ENCODE measurements around the gene MESP1. TPM values are rescaled to one million over a fixed set of nuclear protein-coding genes. Genes with fewer than 3 reads are reported as not detected.

MESP1 gene
- total and polyA plus RNA-seq, 2 of the 8 experiments (the other 6 are each of a cell fraction or from before 2014, with no cell fraction given): 0.15 to 0.23 TPM

GRCh38 chr15:89745768-89746167 lies 5.3 kb downstream of the MESP1 start:
- 89% methylated on average over 1 of the region's 1 CpG; no CpG with 5 or more reads in 1 of the 2 experiments for WGBS, 2 experiments (ENCODE audit: extremely low coverage in 1 of 2, insufficient coverage in 1 of 2, insufficient read length in 1 of 2, insufficient replicate concordance in 2 of 2, low coverage in 1 of 2, low lambda C conversion rate in 2 of 2, missing lambda C conversion rate in 1 of 2)
- H3K27me3 ChIP-seq (replicated peaks in 1 of 4; ENCODE audit: control insufficient read depth in 3 of 4, extremely low read depth in 1 of 4, insufficient read depth in 3 of 4, low read length in 3 of 4): peaks cover 34 to 57% (median 54%) of the 10 kb centered on the region in 4 experiments
- peaks cover 1 to 10% of the 10 kb centered on the region in 2 experiments for H4K20me1 ChIP-seq (replicated peaks in 1 of 2; ENCODE audit: control insufficient read depth in 1 of 2, insufficient read depth in 2 of 2, low read length in 2 of 2)
- no peak overlapping the region for H2BK120ac ChIP-seq (replicated peaks; ENCODE audit: low read depth, low read length)
- H4K91ac ChIP-seq (replicated peaks; ENCODE audit: insufficient read length, low read length): no peak overlapping the region
- no peaks in the 10 kb centered on the region for H3K9me3 ChIP-seq (ENCODE audit: insufficient read depth in 2 of 2, low read depth in 1 of 2, low read length in 1 of 2)
- no peak overlapping the region for H4K5ac ChIP-seq (ENCODE audit: insufficient read length, low read depth, low read length)
- no peak overlapping the region for H3K23ac ChIP-seq (ENCODE audit: insufficient read length)
- peak overlapping the region; percentile 82 for H3K56ac ChIP-seq (replicated peaks; ENCODE audit: insufficient read length, low read depth, low read length)
- H3K9ac ChIP-seq (replicated peaks in 1 of 4; ENCODE audit: extremely low read depth in 1 of 4, low read depth in 3 of 4, low read length in 3 of 4): no peak overlapping the region
- no peaks in the 10 kb centered on the region for H3K79me2 ChIP-seq (ENCODE audit: control insufficient read depth in 1 of 2, insufficient read depth in 2 of 2, low read length in 2 of 2)
- FAIRE-seq (no peak), DNase-seq (ENCODE audit: low read depth in 1 of 2, low spot score in 2 of 2) (no peak)
- POLR2A ChIA-PET (ENCODE audit: partially characterized antibody): no interaction called here
- no peak overlapping the region for H3K14ac ChIP-seq (ENCODE audit: insufficient read length)
- peak overlapping the region; percentile 84; the same call in 1 of the 2 replicates for H2BK12ac ChIP-seq (ENCODE audit: low read depth, low read length)
- H3K4me3 ChIP-seq (ENCODE audit: extremely low read depth in 1 of 4, insufficient read depth in 2 of 4, low read depth in 3 of 4, low read length in 4 of 4): no peak overlapping the region
- peak overlapping the region; percentile 83; the same call in 1 of the 2 replicates for H2AK5ac ChIP-seq (ENCODE audit: low read depth, low read length)
- H2AFZ ChIP-seq (ENCODE audit: low read length): no peak overlapping the region
- no peak for TF ChIP-seq POU5F1 (IDR thresholded peaks at IDR 0.05; ENCODE audit: low read depth, low read length)
- no peak for TF ChIP-seq SP1 (IDR thresholded peaks at IDR 0.05; ENCODE audit: low read depth, low read length)
- no peak for TF ChIP-seq SP4 (IDR thresholded peaks at IDR 0.05; ENCODE audit: low read length)
- TF ChIP-seq ZNF274 (IDR thresholded peaks at IDR 0.05; ENCODE audit: borderline replicate concordance, extremely low read depth, low read length): no peak
- no peak for TF ChIP-seq CREB1 (IDR thresholded peaks at IDR 0.05)
- TF ChIP-seq CHD2 (IDR thresholded peaks at IDR 0.05; ENCODE audit: low read length): no peak
- no peak for TF ChIP-seq GABPA (IDR thresholded peaks at IDR 0.05; ENCODE audit: borderline replicate concordance, insufficient read depth, low read length)
- TF ChIP-seq ASH2L (IDR thresholded peaks at IDR 0.05; ENCODE audit: low read length): no peak
- no peak for TF ChIP-seq NRF1 (IDR thresholded peaks at IDR 0.05; ENCODE audit: low read depth, low read length)
- no peak for TF ChIP-seq TBP (IDR thresholded peaks at IDR 0.05; ENCODE audit: low read depth, low read length)
- TF ChIP-seq SAP30 (IDR thresholded peaks at IDR 0.05; ENCODE audit: insufficient read depth, insufficient replicate concordance, low read length): no peak
- no peak for TF ChIP-seq CEBPB (IDR thresholded peaks at IDR 0.05; ENCODE audit: low read depth, low read length)
- no peak for TF ChIP-seq JUND (IDR thresholded peaks at IDR 0.05; ENCODE audit: low read length)
- TF ChIP-seq POLR2A (IDR thresholded peaks at IDR 0.05; ENCODE audit: control extremely low read depth in 1 of 2, low read depth in 2 of 2, low read length in 2 of 2): no peak
- no peaks in the 10 kb centered on the region for H3K36me3 ChIP-seq (ENCODE audit: control insufficient read depth in 2 of 4, insufficient read depth in 4 of 4, low read length in 3 of 4)
- H3K18ac ChIP-seq (ENCODE audit: extremely low read depth, low read length): no peak overlapping the region
- 0 out of 2 replicates have a peak overlapping the region, but pooled peaks have one; percentile 60 for H2BK5ac ChIP-seq (ENCODE audit: low read depth, low read length)
- H3K23me2 ChIP-seq (ENCODE audit: low read depth, low read length): peaks cover 26% of the 10 kb centered on the region; the same call in 1 of the 2 replicates
- H3K4ac ChIP-seq (replicated peaks; ENCODE audit: insufficient read length, low read depth, low read length): peak overlapping the region; percentile 69
- H2BK20ac ChIP-seq (ENCODE audit: low read length): no peak overlapping the region
- no peaks in the 10 kb centered on the region; the same call in none of the 2 replicates for H3K79me1 ChIP-seq (ENCODE audit: low read depth, low read length)
- CTCF ChIA-PET (ENCODE audit: partially characterized antibody): interaction anchor here (0.9 to 2.0 kb wide), 4 partner anchors 14 to 142 kb away, joined by 3 to 6 read pairs (median 4); no protein-coding TSS in a partner anchor
- H3K4me1 ChIP-seq (replicated peaks in 1 of 4; ENCODE audit: control insufficient read depth in 3 of 4, insufficient read depth in 4 of 4, low read length in 3 of 4): peaks cover 0 to 24% (median 18%) of the 10 kb centered on the region in 4 experiments; a peak in 6 of 7 replicates
- no peak overlapping the region for H3K27ac ChIP-seq (ENCODE audit: low read depth, low read length)
- H3K4me2 ChIP-seq (ENCODE audit: insufficient read depth in 1 of 2, low read depth in 2 of 2, low read length in 2 of 2): no peak overlapping the region
- H2BK15ac ChIP-seq (ENCODE audit: low read length): peak overlapping the region; percentile 53; the same call in 1 of the 2 replicates
- no peak overlapping the region for H4K8ac ChIP-seq (ENCODE audit: extremely low read depth, insufficient read depth, low read length)
